ENCODE data around the gene ACIN1. TPM values are rescaled to one million over a fixed set of nuclear protein-coding genes. Genes with fewer than 3 reads are reported as not detected.

The ACIN1 gene
- total and polyA plus RNA-seq, 2 of the 13 experiments (the other 11 are each of a cell fraction or from before 2014, with no cell fraction given): 165 to 183 TPM

DNA sequence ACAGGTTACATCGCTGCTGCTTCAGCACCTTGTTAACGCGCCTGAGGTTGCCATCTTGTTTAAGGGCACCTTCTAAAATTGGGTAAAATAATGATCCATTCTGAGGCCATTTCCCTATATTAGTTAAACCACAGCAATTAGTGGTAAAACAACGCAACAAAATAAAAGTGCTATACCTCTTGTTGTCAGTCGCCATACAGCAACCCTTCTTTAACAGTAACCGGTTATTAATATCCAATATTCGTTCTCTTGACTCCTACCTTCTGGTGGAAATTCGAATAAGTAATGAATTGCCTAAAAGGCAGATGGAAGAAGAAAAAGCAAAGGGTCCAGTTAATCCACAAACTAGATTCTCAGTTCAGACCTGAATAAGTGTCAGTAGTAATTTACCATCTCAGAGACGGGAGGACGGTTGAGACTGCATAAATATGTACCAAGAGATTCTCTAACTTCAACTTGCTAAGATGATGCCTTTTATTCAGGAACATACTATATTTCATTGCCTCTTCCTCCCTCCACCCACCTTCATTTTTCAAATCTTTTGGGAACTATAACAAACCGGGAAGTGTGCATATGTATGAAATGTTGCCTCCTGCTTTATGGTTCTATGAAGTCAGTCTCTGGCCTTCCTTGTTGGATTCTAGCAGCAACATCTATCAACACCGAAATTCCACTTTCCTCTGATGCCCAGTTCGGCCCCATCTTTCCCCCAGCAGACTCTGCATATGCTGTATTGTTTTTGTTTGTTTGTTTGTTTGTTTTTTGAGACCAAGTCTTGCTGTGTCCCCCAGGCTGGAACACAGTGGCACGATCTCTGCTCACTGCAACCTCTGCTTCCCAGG lies 59.4 kb downstream of the ACIN1 start (continued):
- TF ChIP-seq SALL2 (CRISPR knock-in tag; IDR thresholded peaks at IDR 0.05): no peak
- TF ChIP-seq RFXANK (CRISPR knock-in tag; IDR thresholded peaks at IDR 0.05): no peak
- no peak for TF ChIP-seq PTBP1 (IDR thresholded peaks at IDR 0.05; ENCODE audit: low read depth, low read length, poor library complexity, severe bottlenecking)
- 0 out of 2 replicates have a peak, but pooled peaks have one; percentile 5 for TF ChIP-seq WIZ (CRISPR knock-in tag; IDR thresholded peaks at IDR 0.05)
- no peak for TF ChIP-seq SMC3 (IDR thresholded peaks at IDR 0.05; ENCODE audit: low read length)
- TF ChIP-seq, protein P1, sequence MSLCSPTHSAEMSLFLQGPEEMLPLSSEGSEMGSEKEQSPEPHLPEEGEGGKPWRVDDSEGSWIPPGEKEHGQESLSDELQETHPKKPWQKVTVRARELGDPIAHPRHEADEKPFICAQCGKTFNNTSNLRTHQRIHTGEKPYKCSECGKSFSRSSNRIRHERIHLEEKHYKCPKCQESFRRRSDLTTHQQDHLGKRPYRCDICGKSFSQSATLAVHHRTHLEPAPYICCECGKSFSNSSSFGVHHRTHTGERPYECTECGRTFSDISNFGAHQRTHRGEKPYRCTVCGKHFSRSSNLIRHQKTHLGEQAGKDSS (CRISPR knock-in tag; IDR thresholded peaks at IDR 0.05; ENCODE audit: borderline replicate concordance, low read depth): no peak
- no peak for TF ChIP-seq REL (CRISPR knock-in tag; conservative IDR thresholded peaks at IDR 0.05)
- peak; percentile 13; the same call in 1 of the 2 replicates for TF ChIP-seq KAT8 (CRISPR knock-in tag; IDR thresholded peaks at IDR 0.05)
- 0 out of 4 replicates have a peak, but pooled peaks of 1 of the 2 experiments have one; percentile 13 for TF ChIP-seq EP300 (IDR thresholded peaks at IDR 0.05; ENCODE audit: low read depth in 2 of 2, low read length in 2 of 2)
- TF ChIP-seq EP300 (CRISPR knock-in tag; IDR thresholded peaks at IDR 0.05; ENCODE audit: borderline replicate concordance): no peak
- TF ChIP-seq, protein P2, sequence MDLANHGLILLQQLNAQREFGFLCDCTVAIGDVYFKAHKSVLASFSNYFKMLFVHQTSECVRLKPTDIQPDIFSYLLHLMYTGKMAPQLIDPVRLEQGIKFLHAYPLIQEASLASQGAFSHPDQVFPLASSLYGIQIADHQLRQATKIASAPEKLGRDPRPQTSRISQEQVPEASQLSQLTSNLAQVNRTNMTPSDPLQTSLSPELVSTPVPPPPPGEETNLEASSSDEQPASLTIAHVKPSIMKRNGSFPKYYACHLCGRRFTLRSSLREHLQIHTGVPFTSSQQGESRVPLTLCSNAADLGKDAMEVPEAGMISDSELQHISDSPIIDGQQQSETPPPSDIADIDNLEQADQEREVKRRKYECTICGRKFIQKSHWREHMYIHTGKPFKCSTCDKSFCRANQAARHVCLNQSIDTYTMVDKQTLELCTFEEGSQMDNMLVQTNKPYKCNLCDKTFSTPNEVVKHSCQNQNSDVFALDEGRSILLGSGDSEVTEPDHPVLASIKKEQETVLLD (CRISPR knock-in tag; IDR thresholded peaks at IDR 0.05; ENCODE audit: low read depth): no peak
- no peak for TF ChIP-seq NFE2L1 (CRISPR knock-in tag; IDR thresholded peaks at IDR 0.05; ENCODE audit: borderline replicate concordance)
- no peak for TF ChIP-seq ZFY (CRISPR knock-in tag; IDR thresholded peaks at IDR 0.05)
- no peak for TF ChIP-seq SYNCRIP (IDR thresholded peaks at IDR 0.05; ENCODE audit: insufficient read depth, low read depth, low read length)
- no peak for TF ChIP-seq ZNF296 (CRISPR knock-in tag; conservative IDR thresholded peaks at IDR 0.05)
- TF ChIP-seq SP4 (CRISPR knock-in tag; IDR thresholded peaks at IDR 0.05): no peak
- TF ChIP-seq ZBTB7B (CRISPR knock-in tag; IDR thresholded peaks at IDR 0.05): no peak
- TF ChIP-seq GABPB1 (CRISPR knock-in tag; IDR thresholded peaks at IDR 0.05): no peak
- TF ChIP-seq JDP2 (CRISPR knock-in tag; IDR thresholded peaks at IDR 0.05; ENCODE audit: borderline replicate concordance): no peak
- TF ChIP-seq, protein P3, sequence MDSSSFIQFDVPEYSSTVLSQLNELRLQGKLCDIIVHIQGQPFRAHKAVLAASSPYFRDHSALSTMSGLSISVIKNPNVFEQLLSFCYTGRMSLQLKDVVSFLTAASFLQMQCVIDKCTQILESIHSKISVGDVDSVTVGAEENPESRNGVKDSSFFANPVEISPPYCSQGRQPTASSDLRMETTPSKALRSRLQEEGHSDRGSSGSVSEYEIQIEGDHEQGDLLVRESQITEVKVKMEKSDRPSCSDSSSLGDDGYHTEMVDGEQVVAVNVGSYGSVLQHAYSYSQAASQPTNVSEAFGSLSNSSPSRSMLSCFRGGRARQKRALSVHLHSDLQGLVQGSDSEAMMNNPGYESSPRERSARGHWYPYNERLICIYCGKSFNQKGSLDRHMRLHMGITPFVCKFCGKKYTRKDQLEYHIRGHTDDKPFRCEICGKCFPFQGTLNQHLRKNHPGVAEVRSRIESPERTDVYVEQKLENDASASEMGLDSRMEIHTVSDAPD (CRISPR knock-in tag; IDR thresholded peaks at IDR 0.05): no peak
- 0 out of 2 replicates have a peak, but pooled peaks have one; percentile 44 for TF ChIP-seq ZNF446 (CRISPR knock-in tag; IDR thresholded peaks at IDR 0.05)
- no peak for TF ChIP-seq ZFP36L1 (CRISPR knock-in tag; IDR thresholded peaks at IDR 0.05)
- TF ChIP-seq, protein P4, sequence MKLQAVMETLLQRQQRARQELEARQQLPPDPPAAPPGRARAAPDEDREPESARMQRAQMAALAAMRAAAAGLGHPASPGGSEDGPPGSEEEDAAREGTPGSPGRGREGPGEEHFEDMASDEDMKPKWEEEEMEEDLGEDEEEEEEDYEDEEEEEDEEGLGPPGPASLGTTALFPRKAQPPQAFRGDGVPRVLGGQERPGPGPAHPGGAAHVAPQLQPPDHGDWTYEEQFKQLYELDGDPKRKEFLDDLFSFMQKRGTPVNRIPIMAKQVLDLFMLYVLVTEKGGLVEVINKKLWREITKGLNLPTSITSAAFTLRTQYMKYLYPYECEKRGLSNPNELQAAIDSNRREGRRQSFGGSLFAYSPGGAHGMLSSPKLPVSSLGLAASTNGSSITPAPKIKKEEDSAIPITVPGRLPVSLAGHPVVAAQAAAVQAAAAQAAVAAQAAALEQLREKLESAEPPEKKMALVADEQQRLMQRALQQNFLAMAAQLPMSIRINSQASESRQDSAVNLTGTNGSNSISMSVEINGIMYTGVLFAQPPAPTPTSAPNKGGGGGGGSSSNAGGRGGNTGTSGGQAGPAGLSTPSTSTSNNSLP (IDR thresholded peaks at IDR 0.05; ENCODE audit: low read depth, low read length): no peak
- TF ChIP-seq DNMT1 (CRISPR knock-in tag; IDR thresholded peaks at IDR 0.05): no peak
- TF ChIP-seq, protein P5, sequence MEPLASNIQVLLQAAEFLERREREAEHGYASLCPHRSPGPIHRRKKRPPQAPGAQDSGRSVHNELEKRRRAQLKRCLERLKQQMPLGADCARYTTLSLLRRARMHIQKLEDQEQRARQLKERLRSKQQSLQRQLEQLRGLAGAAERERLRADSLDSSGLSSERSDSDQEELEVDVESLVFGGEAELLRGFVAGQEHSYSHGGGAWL (CRISPR knock-in tag; IDR thresholded peaks at IDR 0.05): no peak

Measured in HepG2 (cell line).